ENCODE data around the gene KCNH3.
"Not testable (repeated sequence)": the region's sequence is repeated elsewhere in the genome, so short reads cannot be mapped to it uniquely, and the experiment has no call there.

DNA sequence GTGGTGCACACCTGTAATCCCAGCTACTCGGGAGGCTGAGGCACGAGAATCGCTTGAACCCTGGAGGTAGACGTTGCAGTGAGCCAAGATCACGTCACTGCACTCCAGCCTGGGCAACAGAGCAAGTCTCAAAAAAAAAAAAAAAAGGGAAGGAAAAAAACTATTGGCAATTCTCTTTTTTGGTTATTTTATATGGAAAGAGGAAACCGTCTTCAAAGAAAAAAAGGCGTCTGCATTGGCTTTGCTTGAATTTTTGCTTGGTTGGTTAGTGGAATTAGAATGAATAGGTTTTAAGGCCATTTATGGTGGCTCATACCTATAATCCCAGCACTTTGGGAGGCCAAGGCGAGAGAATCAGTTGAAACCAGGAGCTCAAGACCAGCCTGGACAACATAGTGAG is 29.1 kb upstream of the KCNH3 start:
- not testable (repeated sequence) for TF ChIP-seq POLR2AphosphoS5, POLR2A, TAF1, POU2F2, SPI1 (IDR thresholded peaks at IDR 0.05; ENCODE audit: low read depth, low read length)
